GM12872 (cell line): ENCODE results near the gene CELF4.

Source experiments
- CTCF ChIP-seq: IDR thresholded peaks from 3 replicates; pipeline ENCODE4 v1.5.1; 2011; ENCODE audit warnings: low read depth, mild to moderate bottlenecking, low read length, moderate library complexity; ENCODE audit not compliant: insufficient read depth

Gene CELF4

GRCh38 chr18:37476182-37476581, 89.4 kb downstream of the CELF4 start:
- TF ChIP-seq CTCF = peak; percentile 70

- TF ChIP-seq CTCF = no peak
These were observed 92.3 kb downstream of the CELF4 start for GRCh38 chr18:37473195-37473840.

- TF ChIP-seq CTCF = no peak
These were observed 94.0 kb downstream of the CELF4 start for GRCh38 chr18:37471637-37472036.

- TF ChIP-seq CTCF = no peak
These were observed 94.6 kb downstream of the CELF4 start for GRCh38 chr18:37470986-37471385.

GRCh38 chr18:37467002-37467662, 98.5 kb downstream of the CELF4 start:
- no peak for TF ChIP-seq CTCF

GRCh38 chr18:37465958-37466357, 99.6 kb downstream of the CELF4 start:
- no peak for TF ChIP-seq CTCF

- no peak for TF ChIP-seq CTCF
These were observed 101.3 kb downstream of the CELF4 start for GRCh38 chr18:37464257-37464656.
